Measurements from ENCODE around the gene ID4. TPM values are rescaled to one million over a fixed set of nuclear protein-coding genes. Genes with fewer than 3 reads are reported as not detected.

The ID4 gene
- total and polyA plus RNA-seq, 2 donors from 2014 or later, result 17.9 to 60.4 TPM

DNA sequence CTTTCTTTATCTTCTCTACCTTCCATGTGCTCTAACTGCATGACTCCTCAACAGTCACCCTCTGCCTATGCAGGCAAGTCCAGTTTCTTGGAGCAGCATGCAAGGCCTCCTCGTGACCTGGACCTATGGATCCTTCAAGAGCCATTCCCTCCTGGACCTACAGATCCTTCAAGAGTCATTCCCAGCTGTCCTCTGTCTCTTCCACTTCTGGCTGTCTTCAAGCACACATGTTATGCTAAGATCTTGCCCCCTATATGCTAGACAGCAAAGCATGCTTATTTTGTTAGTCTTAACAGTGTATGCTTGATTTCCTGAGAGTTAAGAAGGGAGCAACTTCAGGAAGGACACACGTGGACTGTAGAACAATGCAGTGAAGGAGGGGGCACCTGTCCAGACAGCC lies 7.5 kb downstream of the ID4 start:
- H3K9ac ChIP-seq (ENCODE audit: low read length in 3 of 3), result no peak overlapping the region
- intact Hi-C loops (cut with DNase I), result no loop called here
- no peak overlapping the region for H3K4me3 ChIP-seq (ENCODE audit: low read length in 3 of 3)
- H3K27me3 ChIP-seq (ENCODE audit: control insufficient read depth, insufficient read depth, low read length), result no peaks in the 10 kb centered on the region
- no peaks in the 10 kb centered on the region for H3K9me3 ChIP-seq (ENCODE audit: control insufficient read depth in 2 of 3, insufficient read depth in 1 of 3, low read length in 3 of 3)
- TF ChIP-seq, protein P1, sequence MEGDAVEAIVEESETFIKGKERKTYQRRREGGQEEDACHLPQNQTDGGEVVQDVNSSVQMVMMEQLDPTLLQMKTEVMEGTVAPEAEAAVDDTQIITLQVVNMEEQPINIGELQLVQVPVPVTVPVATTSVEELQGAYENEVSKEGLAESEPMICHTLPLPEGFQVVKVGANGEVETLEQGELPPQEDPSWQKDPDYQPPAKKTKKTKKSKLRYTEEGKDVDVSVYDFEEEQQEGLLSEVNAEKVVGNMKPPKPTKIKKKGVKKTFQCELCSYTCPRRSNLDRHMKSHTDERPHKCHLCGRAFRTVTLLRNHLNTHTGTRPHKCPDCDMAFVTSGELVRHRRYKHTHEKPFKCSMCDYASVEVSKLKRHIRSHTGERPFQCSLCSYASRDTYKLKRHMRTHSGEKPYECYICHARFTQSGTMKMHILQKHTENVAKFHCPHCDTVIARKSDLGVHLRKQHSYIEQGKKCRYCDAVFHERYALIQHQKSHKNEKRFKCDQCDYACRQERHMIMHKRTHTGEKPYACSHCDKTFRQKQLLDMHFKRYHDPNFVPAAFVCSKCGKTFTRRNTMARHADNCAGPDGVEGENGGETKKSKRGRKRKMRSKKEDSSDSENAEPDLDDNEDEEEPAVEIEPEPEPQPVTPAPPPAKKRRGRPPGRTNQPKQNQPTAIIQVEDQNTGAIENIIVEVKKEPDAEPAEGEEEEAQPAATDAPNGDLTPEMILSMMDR (IDR thresholded peaks at IDR 0.05; ENCODE audit: borderline replicate concordance, extremely low read depth, insufficient read depth), result no peak
- peak in 1 of 5 donors; percentile 14 for DNase-seq
- H3K36me3 ChIP-seq (ENCODE audit: control insufficient read depth in 2 of 3, insufficient read depth in 3 of 3, low read length in 3 of 3), result no peaks in the 10 kb centered on the region
- H3K27ac ChIP-seq (ENCODE audit: low read depth in 2 of 2, low read length in 2 of 2), result no peak overlapping the region
- FAIRE-seq, result no peak
- H3K4me1 ChIP-seq (ENCODE audit: control insufficient read depth in 2 of 3, insufficient read depth in 2 of 3, low read depth in 1 of 3, low read length in 3 of 3), result peaks cover 0 to 5% (median 3%) of the 10 kb centered on the region in 3 donors

DNA sequence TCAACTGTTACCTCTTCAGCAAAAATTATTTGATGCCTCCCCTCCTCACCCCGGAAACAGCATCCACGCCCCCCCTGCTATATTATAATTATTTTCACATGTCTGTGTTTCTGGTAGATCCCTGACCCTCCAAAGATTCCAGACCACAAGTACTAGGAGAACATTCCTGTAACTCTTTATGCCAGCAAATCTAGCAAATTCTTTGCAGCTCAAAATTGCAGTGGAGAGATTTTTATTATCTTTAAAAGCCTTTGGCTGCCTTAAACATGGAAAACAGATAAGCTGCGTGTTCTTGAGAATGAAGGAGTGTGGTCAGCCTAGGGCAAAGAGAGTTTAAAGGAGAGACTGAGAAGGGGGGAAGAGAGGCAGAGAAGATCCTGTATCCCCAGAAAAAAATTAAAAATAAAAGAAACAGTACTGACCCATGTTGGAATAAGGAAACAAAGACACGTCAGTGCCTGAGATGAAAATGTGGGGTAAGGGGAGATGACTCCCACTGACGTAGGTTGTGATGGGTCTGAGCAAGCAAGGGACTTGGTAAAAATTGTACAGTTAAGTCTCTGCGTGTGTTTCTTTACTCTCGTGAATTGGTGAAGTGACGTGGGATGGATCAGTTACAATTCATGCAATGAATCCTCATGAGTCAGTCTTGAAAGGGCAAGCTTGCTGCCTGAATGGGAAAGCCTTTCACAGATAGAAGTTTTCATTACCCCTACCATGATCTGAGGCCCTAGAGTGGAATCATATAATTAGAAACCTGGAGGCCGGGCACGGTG lies 8.3 kb downstream of the ID4 start:
- Histone ChIP-seq H3K4me1 (ENCODE audit: control insufficient read depth in 2 of 3, insufficient read depth in 2 of 3, low read depth in 1 of 3, low read length in 3 of 3) (peaks cover 0 to 3% (median 0%) of the 10 kb centered on the region in 3 donors), H3K27me3 (ENCODE audit: control insufficient read depth, insufficient read depth, low read length) (no peaks in the 10 kb centered on the region), H3K4me3 (ENCODE audit: low read length in 3 of 3) (no peak overlapping the region), H3K36me3 (ENCODE audit: control insufficient read depth in 2 of 3, insufficient read depth in 3 of 3, low read length in 3 of 3) (no peaks in the 10 kb centered on the region), H3K9ac (ENCODE audit: low read length in 3 of 3) (no peak overlapping the region), H3K9me3 (ENCODE audit: control insufficient read depth in 2 of 3, insufficient read depth in 1 of 3, low read length in 3 of 3) (no peaks in the 10 kb centered on the region), H3K27ac (ENCODE audit: low read depth in 2 of 2, low read length in 2 of 2) (no peak overlapping the region)
- DNase-seq (peak in 1 of 5 donors; percentile 13), FAIRE-seq (no peak)
- TF ChIP-seq, protein P1 (IDR thresholded peaks at IDR 0.05; ENCODE audit: borderline replicate concordance, extremely low read depth, insufficient read depth), result no peak
- intact Hi-C loops (cut with DNase I), result no loop called here

- Histone ChIP-seq H3K4me3 (ENCODE audit: low read length in 3 of 3) (no peak overlapping the region), H3K9me3 (ENCODE audit: control insufficient read depth in 2 of 3, insufficient read depth in 1 of 3, low read length in 3 of 3) (no peaks in the 10 kb centered on the region), H3K27me3 (ENCODE audit: control insufficient read depth, insufficient read depth, low read length) (no peaks in the 10 kb centered on the region), H3K36me3 (ENCODE audit: control insufficient read depth in 2 of 3, insufficient read depth in 3 of 3, low read length in 3 of 3) (no peaks in the 10 kb centered on the region), H3K27ac (ENCODE audit: low read depth in 2 of 2, low read length in 2 of 2) (no peak overlapping the region), H3K9ac (ENCODE audit: low read length in 3 of 3) (no peak overlapping the region), H3K4me1 (ENCODE audit: control insufficient read depth in 2 of 3, insufficient read depth in 2 of 3, low read depth in 1 of 3, low read length in 3 of 3) (peaks cover 0 to 4% (median 0%) of the 10 kb centered on the region in 3 donors)
- intact Hi-C loops (cut with DNase I), result no loop called here
- FAIRE-seq, result no peak
- peak in 1 of 5 donors; percentile 1 for DNase-seq
- TF ChIP-seq, protein P1 (IDR thresholded peaks at IDR 0.05; ENCODE audit: borderline replicate concordance, extremely low read depth, insufficient read depth), result no peak
Observed at GRCh38 chr6:19848465-19849029, 11.4 kb downstream of the ID4 start.
